Spleen (tissue), 11 donors: ENCODE measurements around the gene KLHL13. TPM values are rescaled to one million over a fixed set of nuclear protein-coding genes. Genes with fewer than 3 reads are reported as not detected.

Experiments
- DNase-seq: peaks from one replicate; pipeline ENCODE4 v3.0.0-alpha.2; 2020
- H3K27ac ChIP-seq, 8 donors: fragments of 200-600 bp; sonication (generic) in 7 of 8; 1 replicate in 4 of 8; 2 replicates in 4 of 8; pipeline versions ENCODE4 v1.5.0 to v1.8.0; 2016 to 2021; ENCODE audit warnings: inconsistent platforms in 4 of 8, mild to moderate bottlenecking in 4 of 8, moderate library complexity in 1 of 8
- H3K27me3 ChIP-seq, 7 donors: fragments of 200-600 bp; sonication (generic) in 6 of 7; replicated peaks in 1 of 7; 1 replicate in 4 of 7; 2 replicates in 3 of 7; pipeline versions ENCODE4 v1.5.0 to v1.8.0; 2016 to 2021; ENCODE audit warnings: inconsistent platforms in 3 of 7, mild to moderate bottlenecking in 1 of 7
- H3K36me3 ChIP-seq, 6 donors: fragments of 200-600 bp; sonication (generic) in 5 of 6; 1 replicate in 4 of 6; 2 replicates in 2 of 6; pipeline versions ENCODE4 v1.5.0 to v1.8.0; 2016 to 2021; ENCODE audit warnings: inconsistent platforms in 2 of 6
- H3K4me1 ChIP-seq, 6 donors: fragments of 200-600 bp; sonication (generic) in 5 of 6; 1 replicate in 3 of 6; 2 replicates in 3 of 6; pipeline versions ENCODE4 v1.5.0 to v1.8.0; 2016 to 2021; ENCODE audit warnings: inconsistent platforms in 3 of 6
- H3K4me3 ChIP-seq, 8 donors: fragments of 200-600 bp; sonication (generic) in 7 of 8; 1 replicate in 4 of 8; 2 replicates in 4 of 8; pipeline versions ENCODE4 v1.5.0 to v1.8.0; 2016 to 2021; ENCODE audit warnings: inconsistent platforms in 4 of 8, mild to moderate bottlenecking in 4 of 8, moderate library complexity in 2 of 8
- H3K9me3 ChIP-seq, 8 donors: fragments of 200-600 bp; sonication (generic) in 7 of 8; 1 replicate in 4 of 8; 2 replicates in 4 of 8; pipeline versions ENCODE4 v1.5.0 to v1.8.0; 2016 to 2021; ENCODE audit warnings: inconsistent platforms in 4 of 8
- POLR2A ChIP-seq, 3 donors: fragments of 450-650 bp; IDR thresholded peaks; one replicate each; pipeline ENCODE4 v1.5.1; 2017; ENCODE audit warnings: antibody characterized with exemption in 3 of 3, mild to moderate bottlenecking in 1 of 3
- POLR2AphosphoS5 ChIP-seq, 3 donors: sonication (generic); formaldehyde crosslinking; IDR thresholded peaks; one replicate each; pipeline ENCODE4 v1.5.1; 2017; ENCODE audit warnings: antibody characterized with exemption in 3 of 3
- WGBS, 5 donors: extraction: QIAGEN DNeasy Blood & Tissue Kit in 3 of 5; methylation state at CpG; one replicate each; pipeline versions ENCODE4 v1.1.5 to v1.1.7; 2013 to 2018; 5-methylcytosine and 5-hydroxymethylcytosine counted together
- intact Hi-C: fragments of 100-400 bp; cut with DNase I; formaldehyde crosslinking; loops from one replicate; pipeline ENCODE4 v1.15.0; 2023; ENCODE audit warnings: low total_unique reads
- polyA plus RNA-seq, 3 donors: library from polyadenylated mRNA; stranded (reverse); fragments of 200-250 nt; gene quantifications; one replicate each; pipeline ENCODE4 v1.2.1, GENCODE V29; 2013
- small RNA-seq, 4 donors: library from RNA; depleted of rRNA; stranded (forward); fragments of <200 nt; gene quantifications; one replicate each; pipeline ENCODE3, GENCODE V24; 2016
- total RNA-seq, 7 donors: library from RNA; depleted of rRNA in 3 of 7; stranded (reverse); fragments of >200 nt in 3 of 7; fragmentation: NEBNext Ultra II Directional in 4 of 7; extraction: Animal tissue kit (Norgen Biotek cat#: 25700) in 4 of 7; gene quantifications; one replicate each; pipeline versions ENCODE4 v1.1.0 to v1.2.1, GENCODE V29; 2016 to 2021
- TF ChIP-seq, protein P1 (sequence below), 11 experiments: fragments of 200-600 bp in 7 of 11; fragments of 450-650 bp in 4 of 11; sonication (generic) in 4 of 11; IDR thresholded peaks in 8 of 11; conservative IDR thresholded peaks in 3 of 11; 1 replicate in 7 of 11; 2 replicates in 4 of 11; pipeline versions ENCODE4 v1.4.0 to v1.8.0; 2016 to 2021; ENCODE audit warnings: antibody characterized with exemption in 11 of 11, inconsistent platforms in 4 of 11, mild to moderate bottlenecking in 1 of 11
- donor health status: healthy with polysubstance abuse.
- donor health status: DM: no; HTN: no; CAD: no; lungs with moderate emphysema.
- donor health status: DM: no; HTN: no; CAD: no.
- donor health status: Bipolar disorder and iron deficiency.
- donor health status: healthy.
- donor health status: DM: no; HTN: no; CAD: no.
- donor health status: DM: yes; HTN: yes; CAD: no.

Gene KLHL13
- total and polyA plus RNA-seq, 10 donors: 0.17 to 2.7 (median 1.5) TPM

- Histone ChIP-seq H3K4me1 (no peaks in the 10 kb centered on the region), H3K27ac (no peak overlapping the region), H3K36me3 (no peaks in the 10 kb centered on the region), H3K27me3 (no peaks in the 10 kb centered on the region), H3K9me3 (no peaks in the 10 kb centered on the region), H3K4me3 (no peak overlapping the region)
- DNase-seq: no peak
- intact Hi-C loops: no loop called here
- TF ChIP-seq POLR2A (IDR thresholded peaks at IDR 0.05) (no peak), POLR2AphosphoS5 (IDR thresholded peaks at IDR 0.05) (no peak)
- TF ChIP-seq, protein P1, sequence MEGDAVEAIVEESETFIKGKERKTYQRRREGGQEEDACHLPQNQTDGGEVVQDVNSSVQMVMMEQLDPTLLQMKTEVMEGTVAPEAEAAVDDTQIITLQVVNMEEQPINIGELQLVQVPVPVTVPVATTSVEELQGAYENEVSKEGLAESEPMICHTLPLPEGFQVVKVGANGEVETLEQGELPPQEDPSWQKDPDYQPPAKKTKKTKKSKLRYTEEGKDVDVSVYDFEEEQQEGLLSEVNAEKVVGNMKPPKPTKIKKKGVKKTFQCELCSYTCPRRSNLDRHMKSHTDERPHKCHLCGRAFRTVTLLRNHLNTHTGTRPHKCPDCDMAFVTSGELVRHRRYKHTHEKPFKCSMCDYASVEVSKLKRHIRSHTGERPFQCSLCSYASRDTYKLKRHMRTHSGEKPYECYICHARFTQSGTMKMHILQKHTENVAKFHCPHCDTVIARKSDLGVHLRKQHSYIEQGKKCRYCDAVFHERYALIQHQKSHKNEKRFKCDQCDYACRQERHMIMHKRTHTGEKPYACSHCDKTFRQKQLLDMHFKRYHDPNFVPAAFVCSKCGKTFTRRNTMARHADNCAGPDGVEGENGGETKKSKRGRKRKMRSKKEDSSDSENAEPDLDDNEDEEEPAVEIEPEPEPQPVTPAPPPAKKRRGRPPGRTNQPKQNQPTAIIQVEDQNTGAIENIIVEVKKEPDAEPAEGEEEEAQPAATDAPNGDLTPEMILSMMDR (IDR thresholded peaks at IDR 0.05 in 8 of 11, conservative IDR thresholded peaks at IDR 0.05 in 3 of 11): no peak
- WGBS, 5 donors: 66 to 90% (median 82%) methylated on average over 2 of the region's 2 CpGs
Measured at GRCh38 chrX:117851025-117851424, 265.6 kb downstream of the KLHL13 start.

Small RNA genes within 50 kb of the gene (small RNA-seq; reads per million reads assigned to genes)
- 0 reads per million in 4 donors for gene RF00019
- 0 reads per million in 4 donors for gene TUBB4BP3

Other genes with a start within 250 kb of the KLHL13 start
- 10 to 100 TPM; 14.4 to 24.5 (median 18.7) TPM for gene WDR44, start 229.3 kb upstream of the KLHL13 start, total RNA-seq
- gene WDR44, start 229.3 kb upstream of the KLHL13 start, polyA plus RNA-seq: 1 to 10 TPM; 3.5 to 5.5 (median 3.7) TPM